WTC11 (cell line): Measurements from ENCODE around the gene TMEM236. TPM values are rescaled to one million over a fixed set of nuclear protein-coding genes. Genes with fewer than 3 reads are reported as not detected.

Experiments used
- ATAC-seq: fragments of 200-7000 bp; cut with Tn5 transposase; 2 replicates; pipeline ENCODE4 v1.10.0; 2021; ENCODE audit warnings: mild to moderate bottlenecking, moderate library complexity
- CTCF ChIA-PET: fragments of 300-600 bp; sonication (Branson Sonifier 250); formaldehyde crosslinking; loops from one replicate; lab custom pipeline; 2021; ENCODE audit warnings: antibody characterized with exemption; lab: Charles Lee
- POLR2A ChIA-PET: fragments of 350-600 bp; sonication (Branson Sonifier 250); formaldehyde crosslinking; loops from one replicate; lab custom pipeline; 2021; ENCODE audit warnings: antibody characterized with exemption; lab: Charles Lee
- DNase-seq: peaks from one replicate; pipeline ENCODE4 v3.0.0; 2021; ENCODE audit warnings: low spot score
- H3K27ac Mint-ChIP-seq: 2 replicates; pipeline ENCODE4 v1.8.0; 2021; ENCODE audit warnings: mixed read lengths
- H3K27me3 Mint-ChIP-seq: 2 replicates; pipeline ENCODE4 v1.8.0; 2021; ENCODE audit warnings: low read depth, mild to moderate bottlenecking, moderate library complexity, mixed read lengths
- H3K36me3 Mint-ChIP-seq: 2 replicates; pipeline ENCODE4 v1.8.0; 2021; ENCODE audit warnings: mixed read lengths
- H3K4me1 Mint-ChIP-seq: 2 replicates; pipeline ENCODE4 v1.8.0; 2022; ENCODE audit warnings: mixed read lengths
- H3K4me3 Mint-ChIP-seq: 2 replicates; pipeline ENCODE4 v1.8.0; 2021; ENCODE audit warnings: mild to moderate bottlenecking, moderate library complexity, mixed read lengths
- H3K9me3 Mint-ChIP-seq: 2 replicates; pipeline ENCODE4 v1.8.0; 2021; ENCODE audit warnings: mixed read lengths
- AR ChIP-seq: fragments of 250-450 bp; sonication (Bioruptor Pico); IDR thresholded peaks from 2 replicates; pipeline ENCODE4 v1.9.0; 2021; ENCODE audit warnings: mild to moderate bottlenecking
- CREB1 ChIP-seq: sonication (generic); formaldehyde crosslinking; IDR thresholded peaks from 2 replicates; pipeline ENCODE4 v1.8.0; 2023; ENCODE audit warnings: mild to moderate bottlenecking, missing genetic modification reagents
- CREM ChIP-seq: sonication (generic); formaldehyde crosslinking; IDR thresholded peaks from 2 replicates; pipeline ENCODE4 v1.8.1; 2022; ENCODE audit warnings: mild to moderate bottlenecking, missing genetic modification reagents, moderate library complexity
- FOXJ3 ChIP-seq: sonication (generic); formaldehyde crosslinking; IDR thresholded peaks from 2 replicates; pipeline ENCODE4 v1.9.0; 2021; ENCODE audit warnings: missing genetic modification reagents, mild to moderate bottlenecking, borderline replicate concordance
- FOXP1 ChIP-seq: sonication (generic); formaldehyde crosslinking; IDR thresholded peaks from 2 replicates; pipeline ENCODE4 v1.8.0; 2022; ENCODE audit warnings: missing genetic modification reagents, mild to moderate bottlenecking, moderate library complexity, borderline replicate concordance
- IRF1 ChIP-seq: sonication (generic); formaldehyde crosslinking; IDR thresholded peaks from 2 replicates; pipeline ENCODE4 v1.8.0; 2023; ENCODE audit warnings: missing genetic modification reagents
- NR2C2 ChIP-seq: sonication (generic); formaldehyde crosslinking; IDR thresholded peaks from 2 replicates; pipeline ENCODE4 v1.8.0; 2022; ENCODE audit warnings: mild to moderate bottlenecking, missing genetic modification reagents
- OVOL2 ChIP-seq: fragments of 250-450 bp; sonication (Bioruptor Pico); IDR thresholded peaks from 2 replicates; pipeline ENCODE4 v1.9.0; 2021; ENCODE audit warnings: mild to moderate bottlenecking, borderline replicate concordance
- USF1 ChIP-seq: sonication (generic); formaldehyde crosslinking; IDR thresholded peaks from 2 replicates; pipeline ENCODE4 v1.8.0; 2022; ENCODE audit warnings: mild to moderate bottlenecking, missing genetic modification reagents
- ZNF232 ChIP-seq: sonication (generic); formaldehyde crosslinking; IDR thresholded peaks from 2 replicates; pipeline ENCODE4 v1.8.0; 2022; ENCODE audit warnings: mild to moderate bottlenecking, missing genetic modification reagents
- ZNF263 ChIP-seq: sonication (generic); formaldehyde crosslinking; IDR thresholded peaks from 2 replicates; pipeline ENCODE4 v1.8.1; 2022; ENCODE audit warnings: low read depth, mild to moderate bottlenecking, moderate library complexity, missing genetic modification reagents
- ZNF416 ChIP-seq: fragments of 250-450 bp; sonication (Bioruptor Pico); IDR thresholded peaks from 2 replicates; pipeline ENCODE4 v1.9.0; 2021; ENCODE audit warnings: mild to moderate bottlenecking, inconsistent platforms
- ZNF423 ChIP-seq: fragments of 250-450 bp; sonication (Bioruptor Pico); IDR thresholded peaks from 2 replicates; pipeline ENCODE4 v2.1.2; 2022; ENCODE audit warnings: mild to moderate bottlenecking, moderate library complexity
- ZNF671 ChIP-seq: fragments of 250-450 bp; sonication (Bioruptor Pico); IDR thresholded peaks from 2 replicates; pipeline ENCODE4 v1.8.0; 2021; ENCODE audit warnings: mild to moderate bottlenecking
- total RNA-seq: library from RNA; stranded (reverse); gene quantifications from 3 replicates; pipeline ENCODE4 v1.2.3, GENCODE V29; 2021
- TF ChIP-seq, protein P1 (sequence below): fragments of 200-600 bp; IDR thresholded peaks from 2 replicates; pipeline ENCODE4 v1.8.0; 2022; ENCODE audit warnings: antibody characterized with exemption
- TF ChIP-seq, protein P2 (sequence below): sonication (generic); formaldehyde crosslinking; IDR thresholded peaks from 2 replicates; pipeline ENCODE4 v1.8.1; 2023; ENCODE audit warnings: mild to moderate bottlenecking, missing genetic modification reagents, moderate library complexity

Gene TMEM236
- total RNA-seq, 1 experiment from 2014 or later: 0.04 TPM

GRCh38 chr10:17795813-17796594, 44.0 kb downstream of the TMEM236 start:
- Mint-ChIP-seq H3K27ac (no peak overlapping the region), H3K9me3 (peaks cover 15% of the 10 kb centered on the region), H3K4me1 (no peaks in the 10 kb centered on the region), H3K36me3 (peaks cover 9% of the 10 kb centered on the region), H3K27me3 (no peaks in the 10 kb centered on the region), H3K4me3 (no peak overlapping the region)
- ChIA-PET POLR2A (no interaction called here), CTCF (no interaction called here)
- TF ChIP-seq ZNF423 (CRISPR knock-in tag): no peak
- TF ChIP-seq NR2C2: no peak
- no peak for TF ChIP-seq ZNF232 (CRISPR knock-in tag)
- no peak for TF ChIP-seq AR (CRISPR knock-in tag)
- no peak for TF ChIP-seq ZNF671 (CRISPR knock-in tag)
- no peak for TF ChIP-seq OVOL2 (CRISPR knock-in tag)
- no peak for TF ChIP-seq FOXP1 (CRISPR knock-in tag)
- no peak for TF ChIP-seq CREB1 (CRISPR knock-in tag)
- TF ChIP-seq IRF1 (CRISPR knock-in tag): no peak
- no peak for TF ChIP-seq USF1 (CRISPR knock-in tag)
- TF ChIP-seq CREM (CRISPR knock-in tag): no peak
- TF ChIP-seq FOXJ3 (CRISPR knock-in tag): no peak
- DNase-seq: no peak
- ATAC-seq: no peak

GRCh38 chr10:17801507-17801906, 49.5 kb downstream of the TMEM236 start:
- DNase-seq: no peak
- no peak overlapping the region for H3K27ac Mint-ChIP-seq
- peaks cover 5% of the 10 kb centered on the region for H3K9me3 Mint-ChIP-seq
- peaks cover 5% of the 10 kb centered on the region for H3K36me3 Mint-ChIP-seq
- no peaks in the 10 kb centered on the region for H3K4me1 Mint-ChIP-seq
- CTCF ChIA-PET: interaction anchor here (0.5 to 1.5 kb wide), 23 partner anchors 9 to 432 kb away, joined by 3 to 17 read pairs (median 4); partner anchors contain the start of gene STAM
- peak; percentile 32; the same call in 1 of the 2 replicates for ATAC-seq
- POLR2A ChIA-PET: no interaction called here
- no peaks in the 10 kb centered on the region for H3K27me3 Mint-ChIP-seq
- no peak overlapping the region for H3K4me3 Mint-ChIP-seq
- TF ChIP-seq, protein P1, sequence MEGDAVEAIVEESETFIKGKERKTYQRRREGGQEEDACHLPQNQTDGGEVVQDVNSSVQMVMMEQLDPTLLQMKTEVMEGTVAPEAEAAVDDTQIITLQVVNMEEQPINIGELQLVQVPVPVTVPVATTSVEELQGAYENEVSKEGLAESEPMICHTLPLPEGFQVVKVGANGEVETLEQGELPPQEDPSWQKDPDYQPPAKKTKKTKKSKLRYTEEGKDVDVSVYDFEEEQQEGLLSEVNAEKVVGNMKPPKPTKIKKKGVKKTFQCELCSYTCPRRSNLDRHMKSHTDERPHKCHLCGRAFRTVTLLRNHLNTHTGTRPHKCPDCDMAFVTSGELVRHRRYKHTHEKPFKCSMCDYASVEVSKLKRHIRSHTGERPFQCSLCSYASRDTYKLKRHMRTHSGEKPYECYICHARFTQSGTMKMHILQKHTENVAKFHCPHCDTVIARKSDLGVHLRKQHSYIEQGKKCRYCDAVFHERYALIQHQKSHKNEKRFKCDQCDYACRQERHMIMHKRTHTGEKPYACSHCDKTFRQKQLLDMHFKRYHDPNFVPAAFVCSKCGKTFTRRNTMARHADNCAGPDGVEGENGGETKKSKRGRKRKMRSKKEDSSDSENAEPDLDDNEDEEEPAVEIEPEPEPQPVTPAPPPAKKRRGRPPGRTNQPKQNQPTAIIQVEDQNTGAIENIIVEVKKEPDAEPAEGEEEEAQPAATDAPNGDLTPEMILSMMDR: peak; percentile 42
- TF ChIP-seq, protein P2, sequence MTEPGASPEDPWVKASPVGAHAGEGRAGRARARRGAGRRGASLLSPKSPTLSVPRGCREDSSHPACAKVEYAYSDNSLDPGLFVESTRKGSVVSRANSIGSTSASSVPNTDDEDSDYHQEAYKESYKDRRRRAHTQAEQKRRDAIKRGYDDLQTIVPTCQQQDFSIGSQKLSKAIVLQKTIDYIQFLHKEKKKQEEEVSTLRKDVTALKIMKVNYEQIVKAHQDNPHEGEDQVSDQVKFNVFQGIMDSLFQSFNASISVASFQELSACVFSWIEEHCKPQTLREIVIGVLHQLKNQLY (CRISPR knock-in tag): no peak

- TF ChIP-seq ZNF416 (CRISPR knock-in tag) (no peak), ZNF232 (CRISPR knock-in tag) (no peak), ZNF263 (CRISPR knock-in tag) (no peak)
- no peaks in the 10 kb centered on the region for H3K9me3 Mint-ChIP-seq
- CTCF ChIA-PET: interaction anchor here (1.5 kb wide), 1 partner anchor 68 kb away, joined by 3 read pairs; no protein-coding TSS in a partner anchor
Measured at GRCh38 chr10:17802350-17802749, 50.3 kb downstream of the TMEM236 start.

More at GRCh38 chr10:17802350-17802749, 50.3 kb downstream of the TMEM236 start:
- no peaks in the 10 kb centered on the region for H3K4me1 Mint-ChIP-seq
- ATAC-seq: no peak
- DNase-seq: no peak
- no peaks in the 10 kb centered on the region for H3K36me3 Mint-ChIP-seq
- H3K27ac Mint-ChIP-seq: no peak overlapping the region
- POLR2A ChIA-PET: no interaction called here
- no peaks in the 10 kb centered on the region for H3K27me3 Mint-ChIP-seq
- no peak overlapping the region for H3K4me3 Mint-ChIP-seq
